Measurements from ENCODE around the gene SLC5A10.

DNA sequence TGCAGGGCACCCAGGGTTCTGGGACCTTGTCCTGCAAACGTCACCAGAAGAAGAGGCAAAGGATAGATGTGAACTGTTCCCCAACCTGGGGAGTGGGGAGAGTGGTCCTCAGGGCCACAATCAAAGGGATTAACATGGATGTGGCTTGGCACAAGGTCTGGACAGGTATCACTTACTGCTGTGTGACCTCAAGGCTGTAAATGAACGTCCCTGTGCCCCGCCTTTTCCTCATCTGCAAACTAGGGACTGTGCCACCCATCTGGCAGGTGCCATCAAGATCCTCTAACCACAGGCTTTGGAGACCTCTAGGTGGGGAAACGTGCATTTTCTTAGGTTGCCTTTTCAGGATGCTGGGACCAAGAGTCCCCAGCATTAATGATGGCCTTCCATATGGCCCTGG lies 25.1 kb downstream of the SLC5A10 start:
- TF ChIP-seq, protein P1, sequence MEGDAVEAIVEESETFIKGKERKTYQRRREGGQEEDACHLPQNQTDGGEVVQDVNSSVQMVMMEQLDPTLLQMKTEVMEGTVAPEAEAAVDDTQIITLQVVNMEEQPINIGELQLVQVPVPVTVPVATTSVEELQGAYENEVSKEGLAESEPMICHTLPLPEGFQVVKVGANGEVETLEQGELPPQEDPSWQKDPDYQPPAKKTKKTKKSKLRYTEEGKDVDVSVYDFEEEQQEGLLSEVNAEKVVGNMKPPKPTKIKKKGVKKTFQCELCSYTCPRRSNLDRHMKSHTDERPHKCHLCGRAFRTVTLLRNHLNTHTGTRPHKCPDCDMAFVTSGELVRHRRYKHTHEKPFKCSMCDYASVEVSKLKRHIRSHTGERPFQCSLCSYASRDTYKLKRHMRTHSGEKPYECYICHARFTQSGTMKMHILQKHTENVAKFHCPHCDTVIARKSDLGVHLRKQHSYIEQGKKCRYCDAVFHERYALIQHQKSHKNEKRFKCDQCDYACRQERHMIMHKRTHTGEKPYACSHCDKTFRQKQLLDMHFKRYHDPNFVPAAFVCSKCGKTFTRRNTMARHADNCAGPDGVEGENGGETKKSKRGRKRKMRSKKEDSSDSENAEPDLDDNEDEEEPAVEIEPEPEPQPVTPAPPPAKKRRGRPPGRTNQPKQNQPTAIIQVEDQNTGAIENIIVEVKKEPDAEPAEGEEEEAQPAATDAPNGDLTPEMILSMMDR (IDR thresholded peaks at IDR 0.05; ENCODE audit: insufficient read depth, low read depth, low read length) = no peak
- no peak for TF ChIP-seq EZH2 (IDR thresholded peaks at IDR 0.05; ENCODE audit: insufficient read depth, low read length)
